ENCODE measurements around the gene NECTIN1.

Gene NECTIN1

GRCh38 chr11:119681361-119681910, 47.6 kb downstream of the NECTIN1 start:
- no peak overlapping the region for H3K4me3 ChIP-seq (ENCODE audit: low read depth, low read length)
- TF ChIP-seq CTCF (IDR thresholded peaks at IDR 0.05; ENCODE audit: insufficient read depth, low read length, missing control alignments): no peak
- CTCF ChIA-PET: interaction anchor here (1.0 to 3.6 kb wide), 4 partner anchors 9 to 427 kb away, joined by 3 to 16 read pairs (median 7); partner anchors contain the start of gene NECTIN1
- DNase-seq (ENCODE audit: low read depth, low spot score): no peak
- POLR2A ChIA-PET: no interaction called here

DNA sequence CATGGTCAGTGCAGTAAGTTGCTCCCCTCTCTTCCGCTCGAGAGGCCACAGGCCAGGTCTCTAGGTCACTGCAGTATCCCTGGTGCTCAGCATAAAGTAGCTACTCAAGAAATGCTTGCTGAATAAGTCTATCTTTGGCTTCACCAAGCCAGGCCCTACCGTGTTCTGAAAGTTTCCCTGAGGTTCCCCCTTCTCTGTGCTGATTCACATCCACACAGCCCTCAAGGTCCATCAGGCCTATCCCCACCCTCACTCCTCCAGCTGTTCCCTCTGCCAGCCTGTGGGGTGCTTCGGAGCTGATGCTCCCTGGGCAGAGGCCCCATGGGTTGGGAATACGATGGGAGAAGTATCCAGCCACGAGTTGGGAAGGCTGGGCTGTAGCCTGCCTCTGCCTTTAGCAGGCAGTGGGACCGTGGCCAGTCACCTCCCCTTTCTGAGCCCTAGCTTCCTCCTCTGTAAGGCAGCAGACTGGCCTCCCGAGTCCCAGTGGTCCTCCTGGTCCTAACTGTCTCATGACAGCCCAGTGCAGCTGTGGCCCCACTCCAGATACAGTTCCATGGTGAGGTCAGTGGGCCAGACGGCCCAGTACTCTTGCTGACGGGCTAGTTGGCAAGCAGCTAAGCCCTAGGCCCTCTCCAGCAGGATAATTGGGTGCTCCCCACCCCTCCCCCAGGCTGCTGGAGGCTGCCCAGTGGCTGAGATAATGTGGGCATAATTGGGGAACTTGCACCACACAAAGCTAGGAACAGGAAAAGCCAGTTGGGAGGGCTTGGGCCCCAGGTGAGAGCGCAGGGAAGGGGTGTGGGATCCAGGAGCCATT, 48.2 kb downstream of the NECTIN1 start:
- DNase-seq (ENCODE audit: low read depth, low spot score): no peak
- POLR2A ChIA-PET: no interaction called here
- no peak overlapping the region for H3K4me3 ChIP-seq (ENCODE audit: low read depth, low read length)
- CTCF ChIA-PET: interaction anchor here (0.5 to 3.6 kb wide), 3 partner anchors 15 to 641 kb away, joined by 3 to 16 read pairs (median 3); no protein-coding TSS in a partner anchor
- no peak for TF ChIP-seq CTCF (IDR thresholded peaks at IDR 0.05; ENCODE audit: insufficient read depth, low read length, missing control alignments)

DNA sequence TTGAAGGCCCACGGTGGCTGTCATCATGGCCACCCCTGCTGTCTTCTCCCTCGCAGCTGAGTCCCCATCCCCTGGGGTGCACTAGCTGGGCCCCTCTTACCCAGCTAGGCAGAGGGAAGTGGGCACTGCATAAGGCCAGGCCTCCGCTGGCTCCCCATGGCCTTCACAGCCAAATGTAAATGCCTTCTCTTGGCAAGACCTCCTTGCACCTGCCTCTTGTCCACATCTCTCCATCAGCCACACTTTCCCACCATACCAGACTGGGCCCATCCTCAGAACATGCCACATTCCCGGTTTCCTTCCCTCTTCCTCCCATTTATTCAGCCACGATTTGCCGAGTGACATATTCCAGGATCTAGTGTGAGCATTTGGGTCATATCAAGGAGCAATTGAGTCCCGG, 49.7 kb downstream of the NECTIN1 start:
- H3K4me3 ChIP-seq (ENCODE audit: low read depth, low read length): no peak overlapping the region
- CTCF ChIA-PET: interaction anchor here (1.1 to 2.3 kb wide), 2 partner anchors 12 to 429 kb away, joined by 4 to 8 read pairs; no protein-coding TSS in a partner anchor
- TF ChIP-seq CTCF (IDR thresholded peaks at IDR 0.05; ENCODE audit: insufficient read depth, low read length, missing control alignments): no peak
- POLR2A ChIA-PET: no interaction called here
- DNase-seq (ENCODE audit: low read depth, low spot score): no peak

DNA sequence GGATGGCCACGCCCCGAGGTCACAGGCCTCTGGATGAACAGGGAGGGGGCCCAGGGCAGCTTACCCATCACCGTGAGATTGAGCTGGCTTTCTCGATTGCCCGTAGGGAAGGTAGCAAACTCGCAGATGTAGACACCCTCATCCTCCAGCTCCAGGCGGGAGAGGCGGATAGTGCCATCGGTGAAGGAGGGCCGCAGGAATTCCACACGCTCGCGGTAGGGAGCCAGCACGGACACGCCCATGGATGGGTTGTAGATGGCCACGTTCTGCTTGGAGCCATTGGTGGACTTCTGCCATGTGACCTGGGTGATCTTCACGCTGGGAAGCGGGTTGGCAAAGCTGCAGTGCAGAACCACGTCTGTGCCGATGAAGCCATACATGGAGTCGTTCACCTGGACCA, 50.6 kb downstream of the NECTIN1 start:
- no peak overlapping the region for H3K4me3 ChIP-seq (ENCODE audit: low read depth, low read length)
- POLR2A ChIA-PET: no interaction called here
- no peak for TF ChIP-seq CTCF (IDR thresholded peaks at IDR 0.05; ENCODE audit: insufficient read depth, low read length, missing control alignments)
- no peak for DNase-seq (ENCODE audit: low read depth, low spot score)
- CTCF ChIA-PET: interaction anchor here (2.3 kb wide), 1 partner anchor 11 kb away, joined by 8 read pairs; no protein-coding TSS in a partner anchor

- TF ChIP-seq CTCF (IDR thresholded peaks at IDR 0.05; ENCODE audit: insufficient read depth, low read length, missing control alignments): no peak
- no peak overlapping the region for H3K4me3 ChIP-seq (ENCODE audit: low read depth, low read length)
- POLR2A ChIA-PET: no interaction called here
- DNase-seq (ENCODE audit: low read depth, low spot score): no peak
- CTCF ChIA-PET: interaction anchor here (2.3 kb wide), 1 partner anchor 11 kb away, joined by 8 read pairs; no protein-coding TSS in a partner anchor
These were observed 51.2 kb downstream of the NECTIN1 start for GRCh38 chr11:119677840-119678239.

DNA sequence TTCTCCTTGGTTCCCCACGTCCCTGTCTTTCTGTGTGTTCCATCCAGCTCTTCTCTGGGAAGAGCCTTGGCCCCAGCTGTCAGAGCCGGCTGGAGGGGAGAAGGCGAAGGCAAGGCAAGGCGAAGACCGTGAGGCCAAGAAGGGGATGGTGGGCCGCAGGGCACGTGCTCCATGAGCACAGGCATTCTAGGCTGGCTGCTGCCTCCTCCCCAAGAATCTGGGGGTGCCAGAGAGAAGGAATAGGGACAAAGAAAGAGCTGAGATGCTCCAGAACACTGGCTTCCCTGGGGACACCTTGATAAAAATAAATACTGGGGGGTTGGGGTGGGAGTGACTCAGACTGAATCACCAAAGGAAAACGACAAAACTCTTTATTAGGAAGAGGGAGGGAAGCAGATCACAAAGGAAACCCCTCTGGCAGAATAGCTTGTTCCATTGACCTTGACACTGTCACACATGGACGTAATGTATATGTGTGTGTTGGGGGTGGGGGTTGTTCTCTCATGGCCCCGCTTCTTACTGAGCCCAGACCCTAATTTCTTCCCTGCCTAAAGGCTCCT, 52.5 kb downstream of the NECTIN1 start:
- POLR2A ChIA-PET: no interaction called here
- no peak for DNase-seq (ENCODE audit: low read depth, low spot score)
- CTCF ChIA-PET: interaction anchor here (0.6 to 4.7 kb wide), 6 partner anchors 10 to 495 kb away, joined by 3 to 32 read pairs (median 4); partner anchors contain the start of gene NECTIN1
- no peak overlapping the region for H3K4me3 ChIP-seq (ENCODE audit: low read depth, low read length)
- no peak for TF ChIP-seq CTCF (IDR thresholded peaks at IDR 0.05; ENCODE audit: insufficient read depth, low read length, missing control alignments)
